SKM-1 treated with dmso at 0.1 percent for 144 hours (cell line): ENCODE results near the gene AGER.
"Not testable (repeated sequence)": the region's sequence is repeated elsewhere in the genome, so short reads cannot be mapped to it uniquely, and the experiment has no call there.

ENCODE experiments used
- DNase-seq: peaks from one replicate; lab custom pipeline; 2025; ENCODE audit not compliant: unreplicated experiment; lab: John Stamatoyannopoulos, UW

The AGER gene

GRCh38 chr6:32151181-32151862 is 32.7 kb downstream of the AGER start:
- no peak for DNase-seq

DNA sequence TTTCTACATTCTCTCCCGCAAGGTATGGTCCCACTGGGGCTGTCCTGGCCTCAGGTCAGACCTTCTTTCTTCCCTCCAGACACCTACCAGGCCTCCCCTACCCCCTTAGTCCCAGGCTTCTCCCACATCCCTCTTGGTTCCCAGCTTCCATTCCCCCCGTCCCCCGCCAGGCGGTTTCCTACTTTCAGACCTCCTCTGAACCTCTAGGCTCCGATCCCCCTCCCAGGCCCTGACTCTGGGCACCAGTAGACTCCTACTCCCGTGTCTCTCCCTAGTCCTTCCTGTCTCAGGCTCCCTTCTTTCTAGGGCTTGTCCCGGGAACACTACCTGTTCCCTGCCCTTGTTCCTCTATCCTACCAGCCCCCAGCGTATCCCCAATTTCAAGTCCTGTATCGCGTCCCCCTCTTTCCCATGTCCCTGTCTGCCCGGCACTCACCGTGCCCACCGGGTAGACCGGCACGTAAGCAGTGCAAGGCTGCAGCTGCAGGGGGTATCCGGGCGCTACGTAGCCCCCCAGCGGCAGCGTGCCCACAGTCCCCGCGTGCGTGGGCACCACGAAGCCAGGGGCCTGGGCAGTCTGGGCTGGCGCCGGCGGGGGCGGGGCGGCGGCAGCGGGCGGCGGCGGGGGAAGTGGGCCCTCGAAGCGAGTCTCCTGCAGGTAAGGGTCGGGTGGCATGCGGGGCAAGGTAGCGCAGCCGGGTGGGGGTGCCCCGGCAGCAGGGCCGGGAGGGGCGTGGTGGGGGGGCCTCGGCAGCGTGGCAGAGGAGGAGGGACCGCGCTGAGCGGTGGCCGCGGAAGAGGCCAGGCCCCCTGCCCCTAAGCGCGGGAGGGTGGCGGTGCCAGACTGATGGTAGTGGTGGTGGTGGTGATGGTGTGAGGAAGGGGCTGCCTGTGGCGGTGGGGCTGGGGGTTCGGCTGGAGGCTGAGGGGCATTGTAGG is 33.9 kb downstream of the AGER start:
- no peak for DNase-seq

GRCh38 chr6:32149092-32149755 is 34.8 kb downstream of the AGER start:
- no peak for DNase-seq

GRCh38 chr6:32148289-32149091 is 35.6 kb downstream of the AGER start:
- DNase-seq: peak; percentile 59

DNA sequence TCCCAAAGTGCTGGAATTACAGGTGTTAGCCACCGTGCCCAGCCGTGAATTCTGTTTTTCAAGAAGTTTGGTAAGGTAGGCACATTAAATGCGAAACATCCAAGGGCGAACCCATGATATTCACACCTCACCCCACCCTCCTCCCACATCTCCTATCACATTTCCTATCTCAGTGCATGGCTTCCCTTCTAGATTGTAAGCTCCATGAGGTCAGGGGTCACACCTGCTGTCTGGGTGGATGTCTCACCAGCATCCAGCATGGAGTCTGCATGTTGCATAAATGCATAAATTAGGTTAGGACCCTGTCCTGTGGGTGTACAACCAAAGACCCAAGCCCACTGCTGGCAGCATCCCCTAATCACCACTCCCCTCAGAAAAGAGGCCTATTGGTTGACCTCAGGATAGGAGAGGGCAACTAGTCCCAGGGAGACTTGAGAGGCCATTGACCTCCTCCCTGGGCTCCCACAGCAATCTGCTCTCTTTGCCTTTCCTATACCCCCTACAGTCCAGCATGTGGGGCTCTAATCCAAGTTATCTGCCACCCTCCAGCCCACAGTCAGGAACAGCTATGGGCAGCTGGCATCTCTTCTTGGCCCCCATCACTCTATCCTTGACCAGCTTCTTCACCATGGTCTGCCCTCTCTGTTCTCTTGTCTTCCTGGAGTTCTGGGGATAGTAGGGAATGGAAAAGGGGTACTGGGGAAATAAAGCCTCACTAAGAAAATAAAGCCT is 36.5 kb downstream of the AGER start:
- DNase-seq: no peak

- no peak for DNase-seq
These were observed 37.4 kb downstream of the AGER start for GRCh38 chr6:32146687-32147086.

GRCh38 chr6:32146287-32146686 is 37.8 kb downstream of the AGER start:
- DNase-seq: no peak

DNA sequence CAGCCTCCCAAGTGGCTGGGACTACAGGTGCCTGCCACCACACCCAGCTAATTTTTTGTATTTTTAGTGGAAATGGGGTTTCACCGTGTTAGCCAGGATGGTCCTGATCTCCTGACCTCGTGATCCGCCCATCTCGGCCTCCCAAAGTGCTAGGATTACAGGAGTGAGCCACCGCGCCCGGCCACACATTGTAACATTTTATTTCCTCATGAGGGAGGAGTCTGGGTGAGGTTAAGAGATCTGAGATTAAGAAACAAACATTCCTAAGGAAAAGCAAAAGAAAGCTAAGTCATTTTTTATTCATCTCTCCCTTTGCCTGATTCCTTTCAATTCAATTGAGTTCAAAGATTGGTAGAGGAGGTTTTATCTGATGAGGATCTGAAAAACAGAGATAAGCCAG is 39.8 kb downstream of the AGER start:
- DNase-seq: not testable (repeated sequence)

GRCh38 chr6:32140420-32141046 is 43.5 kb downstream of the AGER start:
- DNase-seq: no peak

DNA sequence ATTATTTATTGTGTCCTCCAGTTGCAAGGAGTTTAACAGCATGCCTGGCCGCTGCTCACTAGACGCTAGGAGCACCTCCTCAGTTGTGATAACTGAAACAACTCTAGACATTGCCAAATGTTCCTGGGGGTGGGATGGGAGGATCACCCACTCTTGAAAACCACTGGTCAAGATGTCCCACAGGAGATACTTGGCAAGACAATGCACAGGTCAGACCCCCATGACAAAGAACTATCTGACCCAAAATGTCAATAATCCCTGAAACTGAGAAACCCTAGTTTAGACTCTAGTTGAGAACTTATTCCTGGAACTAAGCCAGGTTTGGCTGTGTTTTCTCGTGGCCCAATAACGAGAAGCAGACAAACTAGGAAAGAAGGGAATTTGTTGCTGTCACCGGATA is 44.5 kb downstream of the AGER start:
- DNase-seq: no peak

DNA sequence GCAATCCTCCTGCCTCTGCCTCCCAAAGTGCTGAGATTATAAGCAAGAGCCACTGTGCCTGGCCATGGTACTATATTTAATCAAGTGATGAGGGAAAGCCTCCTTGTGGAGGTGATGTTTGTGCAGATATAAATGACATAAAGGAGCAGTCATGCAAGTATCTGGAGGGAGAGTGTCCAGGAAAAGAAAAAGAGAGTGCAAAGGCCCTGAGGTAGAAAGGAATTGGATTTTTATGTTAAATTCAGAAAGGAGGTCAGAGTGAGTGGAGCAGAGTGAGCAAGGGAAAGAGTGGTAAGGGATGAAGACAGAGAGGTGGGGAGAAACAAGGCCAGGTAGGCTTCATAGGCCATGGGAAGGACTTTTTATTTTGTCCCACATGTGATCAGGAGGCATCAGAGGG is 46.6 kb downstream of the AGER start:
- DNase-seq: no peak

- DNase-seq: no peak
These were observed 50.3 kb downstream of the AGER start for GRCh38 chr6:32133786-32134185.

DNA sequence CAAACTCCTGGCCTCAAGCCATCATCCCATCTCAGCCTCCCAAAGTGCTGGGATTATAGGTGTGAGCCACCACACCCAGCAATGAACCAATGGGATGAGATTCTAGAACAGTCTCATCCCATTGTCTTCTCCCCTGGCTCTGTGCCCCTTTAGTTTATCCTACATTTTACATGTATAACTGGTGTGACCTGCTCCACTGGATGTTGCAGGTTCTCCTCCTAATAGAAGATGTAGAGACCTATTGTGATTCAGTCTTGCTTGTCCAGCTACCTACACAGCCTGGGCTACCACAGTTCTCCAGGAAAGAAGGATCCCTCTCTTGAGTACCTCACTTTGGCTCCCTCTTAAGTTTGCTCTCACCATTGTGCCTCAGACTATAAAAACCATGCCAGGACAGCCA is 51.9 kb downstream of the AGER start:
- no peak for DNase-seq

GRCh38 chr6:32131439-32131948 is 52.6 kb downstream of the AGER start:
- DNase-seq: no peak
